Upper lobe of left lung (tissue), 6 donors: Measurements from ENCODE around the gene FIBCD1. TPM values are rescaled to one million over a fixed set of nuclear protein-coding genes. Genes with fewer than 3 reads are reported as not detected.
"Not testable (repeated sequence)": the region's sequence is repeated elsewhere in the genome, so short reads cannot be mapped to it uniquely, and the experiment has no call there.

Source experiments
- ATAC-seq, 2 donors: fragments of 200-7000 bp; cut with Tn5 transposase; one replicate each; pipeline ENCODE4 v1.9.1; 2022; ENCODE audit warnings: mild to moderate bottlenecking in 2 of 2, moderate library complexity in 2 of 2; ENCODE audit not compliant: low FRiP score in 2 of 2
- DNase-seq, 2 donors: peaks; one replicate each; pipeline ENCODE4 v3.0.0-alpha.2; 2019 to 2020
- H3K27ac ChIP-seq, 4 donors: fragments of 200-600 bp; sonication (generic); one replicate each; pipeline ENCODE4 v1.5.1; 2016 to 2019
- H3K27me3 ChIP-seq, 4 donors: fragments of 200-600 bp; sonication (generic); one replicate each; pipeline ENCODE4 v1.5.1; 2017 to 2019
- H3K36me3 ChIP-seq, 4 donors: fragments of 200-600 bp; sonication (generic); one replicate each; pipeline ENCODE4 v1.5.1; 2016 to 2019
- H3K4me1 ChIP-seq, 4 donors: fragments of 200-600 bp; sonication (generic); one replicate each; pipeline ENCODE4 v1.5.1; 2018 to 2019
- H3K4me3 ChIP-seq, 4 donors: fragments of 200-600 bp; sonication (generic); one replicate each; pipeline ENCODE4 v1.5.1; 2017 to 2019; ENCODE audit warnings: mild to moderate bottlenecking in 2 of 4, moderate library complexity in 1 of 4
- H3K9me3 ChIP-seq, 4 donors: fragments of 200-600 bp; sonication (generic); one replicate each; pipeline ENCODE4 v1.5.1; 2018 to 2019
- EP300 ChIP-seq, 4 donors: sonication (generic); formaldehyde crosslinking; IDR thresholded peaks; one replicate each; pipeline ENCODE4 v1.5.1; 2017; ENCODE audit warnings: antibody characterized with exemption in 4 of 4, control low read depth in 2 of 4
- POLR2A ChIP-seq, 4 donors: fragments of 450-650 bp; IDR thresholded peaks; one replicate each; pipeline ENCODE4 v1.5.1; 2016 to 2017; ENCODE audit warnings: antibody characterized with exemption in 4 of 4, mild to moderate bottlenecking in 2 of 4
- POLR2AphosphoS5 ChIP-seq, 2 donors: sonication (generic); formaldehyde crosslinking; IDR thresholded peaks; one replicate each; pipeline ENCODE4 v1.5.1; 2017; ENCODE audit warnings: antibody characterized with exemption in 2 of 2
- WGBS, 2 donors: methylation state at CpG; one replicate each; pipeline ENCODE4 v1.1.5; 2017 to 2018; 5-methylcytosine and 5-hydroxymethylcytosine counted together
- total RNA-seq, 6 donors: library from RNA; depleted of rRNA in 4 of 6; stranded (reverse); fragments of >200 nt in 4 of 6; gene quantifications; one replicate each; pipeline versions ENCODE4 v1.1.0 to v1.2.1, GENCODE V29; 2016 to 2021
- TF ChIP-seq, protein P1 (sequence below), 6 experiments: fragments of 450-650 bp in 4 of 6; fragments of 200-600 bp in 2 of 6; sonication (generic) in 2 of 6; IDR thresholded peaks; one replicate each; pipeline ENCODE4 v1.5.1; 2016 to 2019; ENCODE audit warnings: antibody characterized with exemption in 6 of 6
- donor health status: DM: no; HTN: no; CAD: no; lungs with moderate emphysema.
- donor health status: DM: no; HTN: yes; CAD: no; lungs with severe emphysema.

FIBCD1 gene
- total RNA-seq, 6 donors from 2014 or later: 0.30 to 15.8 (median 4.1) TPM

DNA sequence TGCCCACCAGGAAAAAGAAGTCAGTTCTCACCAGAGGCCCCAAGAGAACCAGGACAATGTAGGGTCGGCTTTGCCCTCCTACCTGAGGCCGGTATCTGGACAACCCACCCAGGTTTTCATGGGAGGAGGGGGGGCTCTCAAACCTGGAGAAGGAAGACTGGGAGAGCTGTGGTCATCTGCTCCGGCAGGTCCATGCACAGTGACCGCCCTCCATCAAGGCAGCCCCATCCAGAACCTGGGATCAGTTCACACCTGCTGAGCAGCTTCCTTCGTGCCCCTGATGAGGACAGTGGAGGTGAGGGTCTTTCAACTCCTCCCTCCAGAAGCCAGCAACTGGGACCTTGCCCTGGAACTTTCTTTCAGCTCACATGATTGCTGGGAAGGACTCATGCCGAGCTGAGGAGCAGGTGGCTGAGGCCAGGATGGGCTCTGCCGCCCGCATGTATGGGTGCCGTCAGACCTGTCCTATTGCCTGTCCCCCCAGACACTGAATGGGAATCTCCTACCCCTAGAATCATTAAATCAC is 20.8 kb upstream of the FIBCD1 start:
- no peak for TF ChIP-seq POLR2AphosphoS5 (IDR thresholded peaks at IDR 0.05)
- TF ChIP-seq EP300 (IDR thresholded peaks at IDR 0.05): no peak
- TF ChIP-seq, protein P1, sequence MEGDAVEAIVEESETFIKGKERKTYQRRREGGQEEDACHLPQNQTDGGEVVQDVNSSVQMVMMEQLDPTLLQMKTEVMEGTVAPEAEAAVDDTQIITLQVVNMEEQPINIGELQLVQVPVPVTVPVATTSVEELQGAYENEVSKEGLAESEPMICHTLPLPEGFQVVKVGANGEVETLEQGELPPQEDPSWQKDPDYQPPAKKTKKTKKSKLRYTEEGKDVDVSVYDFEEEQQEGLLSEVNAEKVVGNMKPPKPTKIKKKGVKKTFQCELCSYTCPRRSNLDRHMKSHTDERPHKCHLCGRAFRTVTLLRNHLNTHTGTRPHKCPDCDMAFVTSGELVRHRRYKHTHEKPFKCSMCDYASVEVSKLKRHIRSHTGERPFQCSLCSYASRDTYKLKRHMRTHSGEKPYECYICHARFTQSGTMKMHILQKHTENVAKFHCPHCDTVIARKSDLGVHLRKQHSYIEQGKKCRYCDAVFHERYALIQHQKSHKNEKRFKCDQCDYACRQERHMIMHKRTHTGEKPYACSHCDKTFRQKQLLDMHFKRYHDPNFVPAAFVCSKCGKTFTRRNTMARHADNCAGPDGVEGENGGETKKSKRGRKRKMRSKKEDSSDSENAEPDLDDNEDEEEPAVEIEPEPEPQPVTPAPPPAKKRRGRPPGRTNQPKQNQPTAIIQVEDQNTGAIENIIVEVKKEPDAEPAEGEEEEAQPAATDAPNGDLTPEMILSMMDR (IDR thresholded peaks at IDR 0.05): no peak
- Histone ChIP-seq H3K27me3 (no peaks in the 10 kb centered on the region), H3K9me3 (no peaks in the 10 kb centered on the region), H3K4me3 (no peak overlapping the region), H3K27ac (no peak overlapping the region), H3K4me1 (peaks cover 0 to 3% (median 0%) of the 10 kb centered on the region in 4 donors), H3K36me3 (no peaks in the 10 kb centered on the region)
- WGBS, 2 donors: 79 to 100% methylated on average over 5 to 8 of the region's 9 CpGs
- DNase-seq (no peak), ATAC-seq (no peak)

DNA sequence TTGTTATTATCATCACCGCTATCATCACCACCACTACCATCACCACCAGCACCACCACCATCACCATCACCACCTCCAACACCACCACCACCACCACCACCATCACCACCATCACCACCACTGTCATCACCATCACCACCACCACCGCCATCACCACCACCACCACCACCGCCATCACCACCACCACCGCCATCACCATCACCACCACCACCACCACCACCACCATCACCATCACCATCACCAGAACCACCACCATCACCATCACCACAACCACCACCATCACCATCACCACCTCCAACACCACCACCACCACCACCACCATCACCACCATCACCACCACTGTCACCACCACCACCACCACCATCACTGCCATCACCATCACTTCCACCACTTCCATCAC is 19.5 kb upstream of the FIBCD1 start:
- not testable (repeated sequence) for H3K27me3 ChIP-seq, DNase-seq, H3K4me1 ChIP-seq, H3K4me3 ChIP-seq, ATAC-seq, H3K27ac ChIP-seq, H3K36me3 ChIP-seq, H3K9me3 ChIP-seq
- WGBS, 2 donors: 84 to 85% methylated on average over 4 of the region's 4 CpGs

DNA sequence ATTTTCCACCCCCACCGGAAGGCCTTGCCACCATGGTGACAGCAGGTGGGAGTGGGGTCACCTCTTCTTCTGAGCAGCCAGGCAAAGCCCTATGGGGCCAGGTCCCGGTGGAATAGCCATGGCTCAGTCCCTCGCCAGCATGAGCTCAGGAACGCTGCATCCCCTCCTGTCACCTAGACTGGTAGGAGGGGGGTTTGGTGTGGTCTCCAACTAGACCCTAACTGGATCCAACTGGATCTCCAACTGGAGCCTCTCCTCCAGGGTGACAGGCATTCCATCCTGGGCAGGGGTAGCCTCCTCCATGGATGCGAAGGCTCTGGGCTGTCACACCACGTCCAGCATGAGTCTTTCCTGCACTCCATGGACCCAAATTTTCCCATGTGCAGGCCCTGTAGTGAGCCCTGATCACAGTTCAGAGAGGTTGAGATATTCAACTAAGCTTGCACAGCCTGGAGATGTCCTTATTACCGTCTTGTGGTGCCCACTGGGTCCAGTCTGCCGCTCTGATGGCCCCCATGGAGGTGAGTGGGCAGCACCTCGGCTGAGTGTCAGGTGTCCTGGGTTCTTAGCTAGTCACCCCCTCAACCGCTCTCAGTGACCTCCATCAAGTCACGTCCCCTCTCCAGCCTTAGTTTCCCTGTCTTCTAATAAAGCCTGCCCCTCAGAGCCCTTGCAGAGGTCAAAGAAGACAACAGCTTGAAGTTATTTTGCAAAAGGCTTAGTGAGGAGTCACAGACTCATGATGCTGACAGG is 18.6 kb upstream of the FIBCD1 start:
- TF ChIP-seq, protein P1 (IDR thresholded peaks at IDR 0.05): no peak
- no peak for TF ChIP-seq POLR2AphosphoS5 (IDR thresholded peaks at IDR 0.05)
- no peak for TF ChIP-seq EP300 (IDR thresholded peaks at IDR 0.05)
- TF ChIP-seq POLR2A (IDR thresholded peaks at IDR 0.05): no peak
- WGBS, 2 donors: 82 to 84% methylated on average over 10 to 11 of the region's 11 CpGs
- Histone ChIP-seq H3K27me3 (no peaks in the 10 kb centered on the region), H3K4me1 (peaks cover 0 to under 1% (median 0%) of the 10 kb centered on the region in 4 donors), H3K36me3 (no peaks in the 10 kb centered on the region), H3K4me3 (no peak overlapping the region), H3K9me3 (no peaks in the 10 kb centered on the region), H3K27ac (no peak overlapping the region)
- no peak for DNase-seq
- ATAC-seq: no peak

DNA sequence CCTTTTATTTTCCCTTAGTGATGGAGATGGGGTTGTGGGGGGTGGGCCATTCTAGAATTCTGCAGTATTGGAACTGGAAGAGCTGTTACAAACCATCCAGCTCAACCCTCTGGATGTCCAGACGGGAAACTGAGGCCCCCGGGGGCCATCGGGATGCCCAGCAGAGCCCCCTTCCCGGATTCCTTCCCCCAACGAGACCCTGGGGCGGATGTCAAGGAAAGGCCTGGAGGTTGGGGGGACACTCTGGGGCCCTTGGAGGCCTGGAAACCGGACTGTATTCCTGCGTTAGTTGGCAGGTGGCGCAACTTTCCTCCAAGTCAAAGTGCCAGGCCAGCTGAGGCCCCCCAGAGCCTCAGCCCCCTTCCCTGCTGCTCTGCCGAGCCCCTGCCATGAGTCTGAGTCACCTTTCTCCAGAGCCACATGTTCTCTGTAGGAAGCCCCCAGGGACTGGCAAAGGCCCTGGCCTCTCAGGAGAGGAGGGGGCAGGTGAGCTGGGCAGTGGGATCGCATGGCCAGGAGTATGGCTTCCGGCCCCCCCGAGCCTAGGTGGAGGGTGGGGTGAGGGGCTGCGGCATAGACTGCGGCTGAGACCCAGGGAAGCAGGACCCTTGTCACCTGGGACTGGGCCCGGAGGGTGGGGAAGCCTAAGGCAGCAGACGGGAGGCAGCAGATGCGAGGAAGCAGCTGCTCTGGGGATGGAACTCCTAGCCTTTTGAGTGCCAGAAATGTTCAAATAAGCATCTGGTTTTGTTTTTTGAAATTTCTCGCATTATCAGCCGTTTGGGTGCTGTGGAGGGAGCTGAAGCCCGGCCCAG is 17.8 kb upstream of the FIBCD1 start:
- H3K27me3 ChIP-seq: no peaks in the 10 kb centered on the region
- WGBS, 2 donors: 70 to 72% methylated on average over 14 to 20 of the region's 21 CpGs

More for the DNA sequence above, 17.8 kb upstream of the FIBCD1 start:
- TF ChIP-seq, protein P1 (IDR thresholded peaks at IDR 0.05): no peak
- TF ChIP-seq POLR2AphosphoS5 (IDR thresholded peaks at IDR 0.05) (no peak), POLR2A (IDR thresholded peaks at IDR 0.05) (no peak), EP300 (IDR thresholded peaks at IDR 0.05) (no peak)
- Histone ChIP-seq H3K4me3 (no peak overlapping the region), H3K36me3 (no peaks in the 10 kb centered on the region), H3K9me3 (no peaks in the 10 kb centered on the region), H3K4me1 (no peaks in the 10 kb centered on the region), H3K27ac (no peak overlapping the region)
- DNase-seq (peak in 1 of 2 donors; percentile 43), ATAC-seq (no peak)
